ENCODE measurements around the gene CTNNBL1.

CTNNBL1 gene

DNA sequence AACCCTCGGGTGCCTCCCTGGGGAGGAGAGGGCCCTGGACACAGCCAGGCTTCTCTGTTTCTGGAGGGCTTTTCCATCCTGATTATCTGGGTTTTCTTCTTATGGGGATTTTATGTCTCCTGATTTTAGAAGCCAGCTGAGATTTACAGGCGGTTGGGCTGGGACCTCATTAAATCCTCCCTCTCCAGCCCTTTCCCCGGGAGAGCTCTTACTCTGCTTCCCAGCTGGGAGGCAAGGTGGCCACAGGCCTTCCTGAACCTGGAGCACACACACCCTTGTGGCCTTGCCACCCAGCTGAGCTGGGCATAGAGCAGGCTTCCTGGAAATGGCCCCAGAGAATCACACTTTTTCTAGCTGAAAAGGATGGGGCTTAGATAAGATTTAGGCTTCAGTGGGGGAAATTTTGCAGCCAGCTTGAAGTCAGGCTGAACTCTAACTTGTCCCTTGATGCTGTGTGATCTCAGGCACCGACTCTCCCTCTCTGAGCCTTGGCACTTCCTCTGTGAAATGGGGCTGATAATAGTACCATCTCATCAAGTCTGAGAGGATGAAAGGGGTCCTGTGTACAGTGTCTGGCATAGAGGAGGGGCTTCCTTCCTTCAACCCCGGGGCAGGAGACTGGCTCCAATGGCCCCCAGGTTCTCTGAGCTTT lies 225.7 kb downstream of the CTNNBL1 start:
- DNase-seq (ENCODE audit: low read depth): no peak

DNA sequence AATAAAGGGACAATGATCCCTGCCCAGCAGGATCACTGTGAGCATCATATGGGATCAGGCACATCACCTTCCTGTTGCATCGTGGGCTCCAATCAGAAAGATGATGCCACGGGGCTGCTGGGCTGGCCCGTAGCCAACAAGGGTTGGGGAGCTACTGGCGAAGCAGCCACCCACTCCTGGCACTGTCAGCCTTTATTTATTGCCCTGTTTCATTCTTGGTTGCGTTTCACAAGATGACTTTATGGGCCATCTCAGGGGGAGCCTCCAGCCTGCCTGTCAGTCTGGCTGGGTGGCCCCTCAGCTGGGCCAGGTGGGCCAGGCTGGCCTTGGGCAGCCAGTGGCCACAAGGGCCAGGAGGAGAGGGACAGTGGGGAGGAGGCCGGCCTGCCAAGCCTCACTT lies 226.4 kb downstream of the CTNNBL1 start:
- no peak for DNase-seq (ENCODE audit: low read depth)

DNA sequence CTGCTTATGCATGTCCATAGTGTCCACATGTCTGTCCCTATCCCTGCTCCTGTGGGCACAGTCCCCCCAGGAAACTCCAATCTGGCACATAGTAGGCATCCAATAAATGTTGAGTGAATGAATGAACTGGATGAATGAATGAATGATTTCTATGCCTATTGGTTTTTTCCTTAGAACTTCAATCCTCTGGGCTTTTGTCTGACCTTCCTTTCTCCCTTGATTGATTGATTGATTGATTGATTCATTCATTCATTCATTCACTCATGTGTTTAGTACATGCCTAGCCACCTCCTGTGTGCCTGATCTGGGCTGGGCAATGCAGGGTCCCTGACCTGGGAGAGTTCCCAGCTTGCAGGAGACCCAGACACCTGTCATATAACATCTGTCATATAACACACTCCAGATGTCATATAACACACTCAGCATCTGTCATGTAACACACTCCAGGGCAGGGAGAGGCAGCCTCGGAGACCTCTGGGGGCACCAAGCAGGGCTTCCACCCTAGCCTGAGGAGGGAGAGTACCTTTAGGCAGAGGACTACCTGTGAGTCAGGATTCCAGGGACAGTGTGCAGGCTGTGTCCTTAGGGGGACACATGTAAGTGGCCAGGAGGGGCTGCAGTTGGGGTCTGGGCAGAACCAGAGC lies 227.0 kb downstream of the CTNNBL1 start:
- no peak for DNase-seq (ENCODE audit: low read depth)

DNA sequence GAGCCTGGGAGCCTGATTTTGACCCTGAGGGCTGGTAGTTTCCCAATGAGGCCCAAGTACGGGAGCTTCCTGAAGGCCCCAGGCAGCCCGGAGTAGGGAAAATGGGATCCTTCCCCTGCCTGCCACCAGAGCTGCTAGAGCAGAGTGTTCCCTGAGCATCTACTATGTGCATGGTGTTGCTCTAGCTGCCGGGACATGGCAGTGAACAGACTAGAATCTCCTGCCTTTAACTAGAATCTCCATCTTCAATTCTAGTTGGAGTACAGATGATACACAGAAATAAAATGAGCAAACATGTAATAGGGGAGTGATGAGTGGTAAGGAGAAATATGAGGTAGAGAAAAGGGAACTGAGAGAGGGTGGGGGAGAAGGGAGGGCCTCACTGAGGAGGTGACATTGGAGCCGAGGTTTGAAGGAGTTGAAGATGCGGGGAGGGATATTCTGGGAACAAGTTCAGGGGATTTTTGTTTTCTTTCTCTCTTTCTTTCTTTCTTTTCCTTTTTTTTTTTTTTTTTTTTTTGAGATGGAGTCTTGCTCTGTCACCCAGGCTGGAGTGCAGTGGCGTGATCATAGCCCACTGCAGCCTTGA lies 227.6 kb downstream of the CTNNBL1 start:
- no peak for DNase-seq (ENCODE audit: low read depth)

Measured in activated T-helper 1 cell treated with Interleukin-2 at 50 U/mL for 16 hours (primary cell).